Smooth muscle cell (in vitro differentiated cells): ENCODE data around the gene ABCF1. TPM values are rescaled to one million over a fixed set of nuclear protein-coding genes. Genes with fewer than 3 reads are reported as not detected.

Source experiments
- DNase-seq: peaks from one replicate; lab custom pipeline; 2025; ENCODE audit not compliant: unreplicated experiment; lab: John Stamatoyannopoulos, UW
- H2AFZ ChIP-seq: fragments of 200-600 bp; sonication (generic); 2 replicates; pipeline ENCODE4 v1.6.0; 2016; ENCODE audit warnings: antibody characterized with exemption, low read depth, mild to moderate bottlenecking
- H3F3A ChIP-seq: fragments of 200-600 bp; sonication (generic); 2 replicates; pipeline ENCODE4 v1.6.0; 2017; ENCODE audit warnings: antibody characterized with exemption, low read depth
- H3K27ac ChIP-seq: fragments of 200-600 bp; sonication (generic); 2 replicates; pipeline ENCODE4 v1.5.1; 2016; ENCODE audit warnings: low read depth, mild to moderate bottlenecking
- H3K27me3 ChIP-seq: fragments of 200-600 bp; sonication (generic); 2 replicates; pipeline ENCODE4 v1.6.1; 2016; ENCODE audit warnings: low read depth, mild to moderate bottlenecking
- H3K36me3 ChIP-seq: fragments of 200-600 bp; sonication (generic); 2 replicates; pipeline ENCODE4 v1.5.1; 2016; ENCODE audit warnings: low read depth
- H3K4me1 ChIP-seq: fragments of 200-600 bp; sonication (generic); 2 replicates; pipeline ENCODE4 v1.5.1; 2016; ENCODE audit warnings: low read depth
- H3K4me2 ChIP-seq: fragments of 200-600 bp; sonication (generic); 2 replicates; pipeline ENCODE4 v1.6.0; 2016; ENCODE audit warnings: mild to moderate bottlenecking
- H3K4me3 ChIP-seq: fragments of 200-600 bp; sonication (generic); 2 replicates; pipeline ENCODE4 v1.5.1; 2016; ENCODE audit warnings: mild to moderate bottlenecking
- H3K79me2 ChIP-seq: fragments of 200-600 bp; sonication (generic); 2 replicates; pipeline ENCODE4 v1.6.0; 2016; ENCODE audit warnings: low read depth, mild to moderate bottlenecking
- H3K9ac ChIP-seq: fragments of 200-600 bp; sonication (generic); 2 replicates; pipeline ENCODE4 v1.6.0; 2016; ENCODE audit warnings: low read depth
- H3K9me3 ChIP-seq: fragments of 200-600 bp; sonication (generic); replicated peaks from 2 replicates; pipeline ENCODE4 v1.5.1; 2016; ENCODE audit warnings: low read depth
- H4K20me1 ChIP-seq: fragments of 200-600 bp; sonication (generic); 2 replicates; pipeline ENCODE4 v1.6.0; 2016; ENCODE audit warnings: low read depth
- CTCF ChIP-seq: fragments of 200-600 bp; sonication (generic); IDR thresholded peaks from 2 replicates; pipeline ENCODE4 v1.5.1; 2017; ENCODE audit warnings: borderline replicate concordance, mild to moderate bottlenecking, antibody characterized with exemption; ENCODE audit not compliant: insufficient read depth, poor library complexity, severe bottlenecking
- WGBS: methylation state at CpG from one replicate; pipeline ENCODE4 v1.1.7; 2016; ENCODE audit warnings: low lambda C conversion rate; 5-methylcytosine and 5-hydroxymethylcytosine counted together
- polyA plus RNA-seq: library from polyadenylated mRNA; unstranded; fragments of >200 nt; fragmentation: Nextera tagmentation; extraction: Ambion mirVana; gene quantifications from 2 replicates; pipeline ENCODE4 v1.2.1, GENCODE V29; 2016
- total RNA-seq: library from RNA; depleted of rRNA; stranded (reverse); fragments of >200 nt; gene quantifications from 2 replicates; pipeline ENCODE4 v1.2.3, GENCODE V29; 2014

Gene ABCF1
- total and polyA plus RNA-seq, 2 experiments from 2014 or later, result 34.7 to 39.1 TPM

- Histone ChIP-seq H3K79me2 (no peaks in the 10 kb centered on the region), H3K4me3 (no peak overlapping the region), H3F3A (peaks cover 13% of the 10 kb centered on the region), H3K36me3 (no peaks in the 10 kb centered on the region), H4K20me1 (no peaks in the 10 kb centered on the region), H3K27ac (no peak overlapping the region), H3K4me2 (no peak overlapping the region), H2AFZ (no peak overlapping the region), H3K4me1 (peaks cover 4% of the 10 kb centered on the region), H3K27me3 (no peaks in the 10 kb centered on the region), H3K9ac (no peak overlapping the region), H3K9me3 (no peaks in the 10 kb centered on the region)
- WGBS, result 59% methylated on average over 4 of the region's 4 CpGs
- no peak for DNase-seq
- TF ChIP-seq CTCF, result no peak
These were observed 28.9 kb upstream of the ABCF1 start for GRCh38 chr6:30542404-30542725.

GRCh38 chr6:30542915-30543314 is 28.3 kb upstream of the ABCF1 start:
- 88% methylated on average over 1 of the region's 1 CpG for WGBS
- DNase-seq, result no peak
- Histone ChIP-seq H3K27ac (no peak overlapping the region), H4K20me1 (no peaks in the 10 kb centered on the region), H3K4me1 (peaks cover 4% of the 10 kb centered on the region), H3K36me3 (no peaks in the 10 kb centered on the region), H3K9ac (no peak overlapping the region), H3K79me2 (no peaks in the 10 kb centered on the region), H3K4me3 (no peak overlapping the region), H2AFZ (no peak overlapping the region), H3K9me3 (no peaks in the 10 kb centered on the region), H3K27me3 (no peaks in the 10 kb centered on the region), H3F3A (peaks cover 13% of the 10 kb centered on the region), H3K4me2 (no peak overlapping the region)
- TF ChIP-seq CTCF, result no peak

GRCh38 chr6:30543821-30544220 is 27.4 kb upstream of the ABCF1 start:
- Histone ChIP-seq H2AFZ (no peak overlapping the region), H3K79me2 (no peaks in the 10 kb centered on the region), H3K4me2 (no peak overlapping the region), H3K9ac (no peak overlapping the region), H3K9me3 (no peaks in the 10 kb centered on the region), H4K20me1 (no peaks in the 10 kb centered on the region), H3F3A (peaks cover 13% of the 10 kb centered on the region), H3K4me3 (no peak overlapping the region), H3K36me3 (no peaks in the 10 kb centered on the region), H3K27ac (no peak overlapping the region), H3K27me3 (no peaks in the 10 kb centered on the region), H3K4me1 (peaks cover 4% of the 10 kb centered on the region)
- TF ChIP-seq CTCF, result no peak
- DNase-seq, result no peak
- 95% methylated on average over 3 of the region's 3 CpGs for WGBS

- DNase-seq, result no peak
- H3K27ac ChIP-seq, result no peak overlapping the region
These were observed 26.5 kb upstream of the ABCF1 start for GRCh38 chr6:30544666-30545272.

More at GRCh38 chr6:30544666-30545272, 26.5 kb upstream of the ABCF1 start:
- Histone ChIP-seq H3K79me2 (no peaks in the 10 kb centered on the region), H3K36me3 (no peaks in the 10 kb centered on the region), H3K4me3 (no peak overlapping the region), H3K9ac (no peak overlapping the region), H3K27me3 (no peaks in the 10 kb centered on the region), H3K4me1 (peaks cover 4% of the 10 kb centered on the region), H2AFZ (no peak overlapping the region), H3K4me2 (no peak overlapping the region), H4K20me1 (no peaks in the 10 kb centered on the region), H3K9me3 (no peaks in the 10 kb centered on the region), H3F3A (peaks cover 13% of the 10 kb centered on the region)
- 37% methylated on average over 6 of the region's 6 CpGs for WGBS
- TF ChIP-seq CTCF, result peak; percentile 73
